Liver (tissue), 9 donors: ENCODE results near the gene MRS2. TPM values are rescaled to one million over a fixed set of nuclear protein-coding genes. Genes with fewer than 3 reads are reported as not detected.

Experiments used
- DNase-seq: peaks from one replicate; pipeline ENCODE4 v3.0.0-alpha.2; 2017; ENCODE audit warnings: low spot score
- H3K27ac ChIP-seq, 2 donors: one replicate each; pipeline ENCODE4 v1.7.0; 2013; ENCODE audit warnings: inconsistent platforms in 2 of 2, low read length in 2 of 2, control low read depth in 1 of 2, low read depth in 1 of 2, mild to moderate bottlenecking in 1 of 2
- H3K27me3 ChIP-seq, 4 donors: one replicate each; pipeline versions ENCODE4 v1.6.1 to v1.7.0; 2013; ENCODE audit warnings: low read length in 3 of 4, inconsistent platforms in 1 of 4, mild to moderate bottlenecking in 1 of 4, moderate library complexity in 1 of 4; ENCODE audit not compliant: control insufficient read depth in 4 of 4, insufficient read depth in 4 of 4
- H3K36me3 ChIP-seq, 4 donors: one replicate each; pipeline versions ENCODE4 v1.6.1 to v1.7.0; 2013; ENCODE audit warnings: low read length in 3 of 4, mild to moderate bottlenecking in 3 of 4, low read depth in 1 of 4, moderate library complexity in 1 of 4; ENCODE audit not compliant: control insufficient read depth in 4 of 4, insufficient read depth in 3 of 4
- H3K4me1 ChIP-seq, 4 donors: one replicate each; pipeline versions ENCODE4 v1.6.1 to v1.7.0; 2013; ENCODE audit warnings: low read length in 3 of 4, mild to moderate bottlenecking in 3 of 4, moderate library complexity in 1 of 4; ENCODE audit not compliant: control insufficient read depth in 4 of 4, insufficient read depth in 4 of 4
- H3K4me3 ChIP-seq, 3 donors: one replicate each; pipeline versions ENCODE4 v1.6.1 to v1.7.0; 2013; ENCODE audit warnings: low read length in 3 of 3, control low read depth in 1 of 3, low read depth in 1 of 3, mild to moderate bottlenecking in 1 of 3
- H3K9ac ChIP-seq, 2 donors: one replicate each; pipeline ENCODE4 v1.7.0; 2013; ENCODE audit warnings: low read length in 2 of 2, mild to moderate bottlenecking in 2 of 2, moderate library complexity in 2 of 2, control low read depth in 1 of 2, low read depth in 1 of 2
- H3K9me3 ChIP-seq, 4 donors: one replicate each; pipeline versions ENCODE4 v1.6.1 to v1.7.0; 2013; ENCODE audit warnings: low read length in 3 of 4; ENCODE audit not compliant: control insufficient read depth in 4 of 4
- EGR1 ChIP-seq, 2 donors: IDR thresholded peaks; 2 replicates each; pipeline ENCODE4 v1.6.1; 2016 to 2018; ENCODE audit warnings: antibody characterized with exemption in 2 of 2, low read depth in 2 of 2
- FOXA1 ChIP-seq: IDR thresholded peaks from 2 replicates; pipeline ENCODE4 v1.6.1; 2016; ENCODE audit warnings: antibody characterized with exemption
- FOXA2 ChIP-seq: IDR thresholded peaks from 2 replicates; pipeline ENCODE4 v1.6.1; 2016; ENCODE audit warnings: antibody characterized with exemption
- GABPA ChIP-seq, 2 donors: IDR thresholded peaks in 1 of 2; conservative IDR thresholded peaks in 1 of 2; 2 replicates each; pipeline ENCODE4 v1.6.1; 2016; ENCODE audit warnings: antibody characterized with exemption in 2 of 2, mild to moderate bottlenecking in 1 of 2, moderate library complexity in 1 of 2
- HNF4A ChIP-seq, 2 donors: conservative IDR thresholded peaks; 2 replicates each; pipeline ENCODE4 v1.6.1; 2016; ENCODE audit warnings: antibody characterized with exemption in 2 of 2, mild to moderate bottlenecking in 2 of 2
- HNF4G ChIP-seq: IDR thresholded peaks from 2 replicates; pipeline ENCODE4 v1.6.1; 2016; ENCODE audit warnings: antibody characterized with exemption
- JUND ChIP-seq, 2 donors: IDR thresholded peaks; 2 replicates each; pipeline ENCODE4 v1.6.1; 2016; ENCODE audit warnings: antibody characterized with exemption in 2 of 2
- NR2F2 ChIP-seq: IDR thresholded peaks from 2 replicates; pipeline ENCODE4 v1.6.1; 2016; ENCODE audit warnings: antibody characterized with exemption
- RAD21 ChIP-seq, 2 donors: IDR thresholded peaks; 2 replicates each; pipeline ENCODE4 v1.6.1; 2016; ENCODE audit warnings: antibody characterized with exemption in 2 of 2, mild to moderate bottlenecking in 2 of 2
- REST ChIP-seq: IDR thresholded peaks from 2 replicates; pipeline ENCODE4 v1.6.1; 2016; ENCODE audit warnings: antibody characterized with exemption, mild to moderate bottlenecking
- RXRA ChIP-seq, 2 donors: IDR thresholded peaks; 2 replicates each; pipeline ENCODE4 v1.6.1; 2017 to 2018; ENCODE audit warnings: antibody characterized with exemption in 2 of 2, mild to moderate bottlenecking in 1 of 2
- SP1 ChIP-seq: IDR thresholded peaks from 2 replicates; pipeline ENCODE4 v1.6.1; 2018; ENCODE audit warnings: antibody characterized with exemption, mild to moderate bottlenecking
- TAF1 ChIP-seq: conservative IDR thresholded peaks from 2 replicates; pipeline ENCODE4 v1.6.1; 2016; ENCODE audit warnings: antibody characterized with exemption, mild to moderate bottlenecking
- YY1 ChIP-seq: IDR thresholded peaks from 2 replicates; pipeline ENCODE4 v1.6.1; 2016; ENCODE audit warnings: antibody characterized with exemption, mild to moderate bottlenecking
- ZBTB33 ChIP-seq: IDR thresholded peaks from 2 replicates; pipeline ENCODE4 v1.6.1; 2016; ENCODE audit warnings: antibody characterized with exemption
- WGBS: extraction: QIAGEN DNeasy Blood & Tissue Kit; methylation state at CpG from one replicate; pipeline ENCODE4 v1.1.7; 2013; 5-methylcytosine and 5-hydroxymethylcytosine counted together
- polyA plus RNA-seq, 2 donors: library from polyadenylated mRNA; stranded (reverse) in 1 of 2; unstranded in 1 of 2; fragments of 200-250 nt in 1 of 2; fragments of >200 nt in 1 of 2; fragmentation: Nextera tagmentation in 1 of 2; extraction: Ambion mirVana in 1 of 2; gene quantifications; one replicate each; pipeline versions ENCODE4 v1.2.1 to v1.2.3, GENCODE V29; 2013 to 2015
- total RNA-seq, 2 donors: library from RNA; depleted of rRNA; stranded (reverse); fragments of >200 nt; gene quantifications; one replicate each; pipeline ENCODE4 v1.2.3, GENCODE V29; 2014
- TF ChIP-seq, protein P1 (sequence below): IDR thresholded peaks from 2 replicates; pipeline ENCODE4 v1.6.1; 2016; ENCODE audit warnings: antibody characterized with exemption
- TF ChIP-seq, protein P2 (sequence below): IDR thresholded peaks from 2 replicates; pipeline ENCODE4 v1.6.1; 2016; ENCODE audit warnings: antibody characterized with exemption
- TF ChIP-seq, protein P3 (sequence below): fragments of 150-350 bp; IDR thresholded peaks from 2 replicates; pipeline ENCODE4 v1.5.1; 2017; ENCODE audit warnings: improper control_type of control experiment, low read depth, low read length; ENCODE audit not compliant: missing input control
- donor health status: healthy.
- donor health status: healthy.
- donor health status: healthy.
- donor health status: healthy.
- donor health status: healthy.

MRS2 gene
- total and polyA plus RNA-seq, 4 donors, result 10.1 to 20.1 (median 13.9) TPM

GRCh38 chr6:24381476-24382219 is 21.1 kb upstream of the MRS2 start:
- no peaks in the 10 kb centered on the region for H3K36me3 ChIP-seq
- no peak overlapping the region for H3K4me3 ChIP-seq
- peaks cover 0 to 16% (median 11%) of the 10 kb centered on the region in 4 donors for H3K4me1 ChIP-seq
- DNase-seq, result no peak
- no peak overlapping the region for H3K9ac ChIP-seq
- no peak overlapping the region for H3K27ac ChIP-seq
- TF ChIP-seq JUND (IDR thresholded peaks at IDR 0.05) (no peak), RXRA (IDR thresholded peaks at IDR 0.05) (no peak), NR2F2 (no peak), EGR1 (IDR thresholded peaks at IDR 0.05; ENCODE audit: low read depth in 2 of 2) (no peak), REST (no peak), ZBTB33 (no peak), TAF1 (no peak), GABPA (IDR thresholded peaks at IDR 0.05 in 1 of 2, conservative IDR thresholded peaks at IDR 0.05 in 1 of 2) (no peak), FOXA1 (no peak), SP1 (no peak), FOXA2 (no peak), HNF4G (no peak), HNF4A (conservative IDR thresholded peaks at IDR 0.05) (no peak), YY1 (no peak), RAD21 (IDR thresholded peaks at IDR 0.05) (no peak)
- TF ChIP-seq, protein P1, sequence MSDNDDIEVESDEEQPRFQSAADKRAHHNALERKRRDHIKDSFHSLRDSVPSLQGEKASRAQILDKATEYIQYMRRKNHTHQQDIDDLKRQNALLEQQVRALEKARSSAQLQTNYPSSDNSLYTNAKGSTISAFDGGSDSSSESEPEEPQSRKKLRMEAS, result no peak
- TF ChIP-seq, protein P2, sequence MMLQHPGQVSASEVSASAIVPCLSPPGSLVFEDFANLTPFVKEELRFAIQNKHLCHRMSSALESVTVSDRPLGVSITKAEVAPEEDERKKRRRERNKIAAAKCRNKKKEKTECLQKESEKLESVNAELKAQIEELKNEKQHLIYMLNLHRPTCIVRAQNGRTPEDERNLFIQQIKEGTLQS, result no peak
- TF ChIP-seq, protein P3, sequence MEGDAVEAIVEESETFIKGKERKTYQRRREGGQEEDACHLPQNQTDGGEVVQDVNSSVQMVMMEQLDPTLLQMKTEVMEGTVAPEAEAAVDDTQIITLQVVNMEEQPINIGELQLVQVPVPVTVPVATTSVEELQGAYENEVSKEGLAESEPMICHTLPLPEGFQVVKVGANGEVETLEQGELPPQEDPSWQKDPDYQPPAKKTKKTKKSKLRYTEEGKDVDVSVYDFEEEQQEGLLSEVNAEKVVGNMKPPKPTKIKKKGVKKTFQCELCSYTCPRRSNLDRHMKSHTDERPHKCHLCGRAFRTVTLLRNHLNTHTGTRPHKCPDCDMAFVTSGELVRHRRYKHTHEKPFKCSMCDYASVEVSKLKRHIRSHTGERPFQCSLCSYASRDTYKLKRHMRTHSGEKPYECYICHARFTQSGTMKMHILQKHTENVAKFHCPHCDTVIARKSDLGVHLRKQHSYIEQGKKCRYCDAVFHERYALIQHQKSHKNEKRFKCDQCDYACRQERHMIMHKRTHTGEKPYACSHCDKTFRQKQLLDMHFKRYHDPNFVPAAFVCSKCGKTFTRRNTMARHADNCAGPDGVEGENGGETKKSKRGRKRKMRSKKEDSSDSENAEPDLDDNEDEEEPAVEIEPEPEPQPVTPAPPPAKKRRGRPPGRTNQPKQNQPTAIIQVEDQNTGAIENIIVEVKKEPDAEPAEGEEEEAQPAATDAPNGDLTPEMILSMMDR, result no peak
- no peaks in the 10 kb centered on the region for H3K9me3 ChIP-seq
- no peaks in the 10 kb centered on the region for H3K27me3 ChIP-seq
- 93% methylated on average over 4 of the region's 4 CpGs for WGBS
